ENCODE data around the gene KIF11.

GRCh38 chr10:92697663-92698511 lies 105.0 kb downstream of the KIF11 start:
- TF ChIP-seq POLR2A (IDR thresholded peaks at IDR 0.05): no peak
- TF ChIP-seq, protein P1, sequence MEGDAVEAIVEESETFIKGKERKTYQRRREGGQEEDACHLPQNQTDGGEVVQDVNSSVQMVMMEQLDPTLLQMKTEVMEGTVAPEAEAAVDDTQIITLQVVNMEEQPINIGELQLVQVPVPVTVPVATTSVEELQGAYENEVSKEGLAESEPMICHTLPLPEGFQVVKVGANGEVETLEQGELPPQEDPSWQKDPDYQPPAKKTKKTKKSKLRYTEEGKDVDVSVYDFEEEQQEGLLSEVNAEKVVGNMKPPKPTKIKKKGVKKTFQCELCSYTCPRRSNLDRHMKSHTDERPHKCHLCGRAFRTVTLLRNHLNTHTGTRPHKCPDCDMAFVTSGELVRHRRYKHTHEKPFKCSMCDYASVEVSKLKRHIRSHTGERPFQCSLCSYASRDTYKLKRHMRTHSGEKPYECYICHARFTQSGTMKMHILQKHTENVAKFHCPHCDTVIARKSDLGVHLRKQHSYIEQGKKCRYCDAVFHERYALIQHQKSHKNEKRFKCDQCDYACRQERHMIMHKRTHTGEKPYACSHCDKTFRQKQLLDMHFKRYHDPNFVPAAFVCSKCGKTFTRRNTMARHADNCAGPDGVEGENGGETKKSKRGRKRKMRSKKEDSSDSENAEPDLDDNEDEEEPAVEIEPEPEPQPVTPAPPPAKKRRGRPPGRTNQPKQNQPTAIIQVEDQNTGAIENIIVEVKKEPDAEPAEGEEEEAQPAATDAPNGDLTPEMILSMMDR (IDR thresholded peaks at IDR 0.05): no peak
